GM12873 (cell line): ENCODE data around the gene SHANK1.

ENCODE experiments used
- CTCF ChIP-seq: IDR thresholded peaks from 2 replicates; pipeline ENCODE4 v1.5.1; 2012; ENCODE audit warnings: low read depth, mild to moderate bottlenecking, moderate library complexity, low read length, control low read depth; ENCODE audit not compliant: insufficient read depth; ENCODE audit errors: missing control alignments

SHANK1 gene

GRCh38 chr19:50677636-50678035, 42.0 kb downstream of the SHANK1 start:
- no peak for TF ChIP-seq CTCF

GRCh38 chr19:50676625-50677197, 42.9 kb downstream of the SHANK1 start:
- no peak for TF ChIP-seq CTCF

GRCh38 chr19:50673118-50673517, 46.5 kb downstream of the SHANK1 start:
- TF ChIP-seq CTCF = no peak

GRCh38 chr19:50670102-50670380, 49.6 kb downstream of the SHANK1 start:
- TF ChIP-seq CTCF = no peak

GRCh38 chr19:50669302-50670101, 50.1 kb downstream of the SHANK1 start:
- peak; percentile 76 for TF ChIP-seq CTCF

GRCh38 chr19:50668879-50669278, 50.7 kb downstream of the SHANK1 start:
- TF ChIP-seq CTCF = no peak

- no peak for TF ChIP-seq CTCF
Observed at GRCh38 chr19:50668416-50668815, 51.2 kb downstream of the SHANK1 start.
